IPS-NIHi7 (cell line): ENCODE results near the gene OSBPL2.

Experiments used
- DNase-seq: peaks from one replicate; pipeline ENCODE4 v3.0.0; 2012; ENCODE audit warnings: mixed read lengths; ENCODE audit errors: extremely low spot score

OSBPL2 gene

DNA sequence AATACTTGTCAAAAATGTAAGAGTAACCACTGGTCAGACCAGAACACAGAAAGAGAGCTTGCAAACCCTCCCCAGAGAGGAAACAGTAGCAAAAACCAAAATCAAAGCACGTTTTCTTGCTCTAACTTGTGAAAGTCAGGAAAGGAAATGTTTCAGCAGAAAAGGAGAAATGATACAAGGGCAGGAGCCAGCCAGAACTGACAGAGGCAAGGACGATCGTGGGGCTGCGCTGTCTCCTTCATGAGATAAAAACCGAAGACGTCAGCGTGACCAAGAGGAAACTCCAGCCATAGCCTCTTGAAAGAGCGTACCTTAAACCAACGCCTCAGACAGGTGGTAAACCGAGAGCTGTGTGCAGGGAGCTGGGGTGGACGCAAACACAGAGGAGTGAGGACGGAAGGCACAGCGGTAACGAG lies 101.3 kb downstream of the OSBPL2 start:
- no peak for DNase-seq

DNA sequence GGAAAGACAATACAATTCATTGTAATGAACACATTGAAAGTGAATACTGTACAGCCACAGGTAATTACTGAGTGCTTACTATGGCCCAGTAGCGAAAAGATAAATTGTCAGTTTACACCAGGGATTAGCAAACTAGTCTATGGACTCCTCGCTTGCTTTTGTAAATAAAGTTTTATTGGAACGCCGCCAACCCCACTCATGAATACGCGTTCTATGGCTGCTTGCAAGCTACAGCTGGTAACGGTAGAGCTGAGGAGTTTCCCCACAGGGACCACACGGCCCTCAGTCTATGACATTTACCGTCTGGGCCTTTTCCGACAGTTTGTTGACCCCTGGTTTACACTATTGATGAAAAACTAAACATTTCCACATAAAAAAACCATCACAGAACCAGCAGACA lies 104.6 kb downstream of the OSBPL2 start:
- DNase-seq = no peak

DNA sequence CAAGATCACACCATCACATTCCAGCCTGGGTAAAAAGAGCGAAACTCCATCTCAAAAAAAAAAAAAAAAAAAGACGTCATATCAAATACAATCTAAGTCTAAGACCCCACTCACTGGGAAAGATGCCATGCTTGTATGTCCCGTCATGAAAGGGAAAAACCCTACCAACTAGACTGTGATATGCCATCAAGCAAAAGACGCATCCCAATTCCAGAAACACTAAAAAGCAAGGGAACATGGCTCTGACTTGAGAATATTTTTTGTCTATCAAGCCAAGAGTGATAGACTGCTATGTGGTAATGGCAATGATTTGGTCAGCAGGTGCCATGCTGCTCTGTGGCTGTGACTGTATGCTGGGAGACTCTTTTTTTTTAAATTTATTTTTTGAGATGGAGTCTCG lies 105.8 kb downstream of the OSBPL2 start:
- no peak for DNase-seq

DNA sequence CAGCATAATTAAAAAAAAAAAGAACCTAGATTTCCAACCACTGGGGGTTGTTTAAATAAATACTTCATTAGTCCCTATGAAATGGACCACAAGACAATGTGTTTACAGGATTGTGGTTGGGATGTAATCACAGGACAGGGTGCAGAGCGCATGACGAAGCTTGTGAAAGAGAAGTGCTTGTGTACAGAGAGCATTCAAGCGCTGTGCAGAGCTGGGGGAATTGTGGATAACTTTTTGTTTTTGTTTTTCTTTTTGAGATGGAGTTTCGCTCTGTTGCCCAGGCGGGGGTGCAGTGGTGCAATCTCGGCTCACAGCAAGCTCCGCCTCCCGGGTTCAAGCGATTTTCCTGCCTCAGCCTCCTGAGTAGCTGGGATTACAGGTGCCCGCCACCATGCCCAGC lies 106.5 kb downstream of the OSBPL2 start:
- DNase-seq = no peak
